B cell (primary cell): Measurements from ENCODE around the gene AMN1.

Source experiments
- CTCF ChIP-seq: fragments of 200-600 bp; IDR thresholded peaks from one replicate; pipeline ENCODE4 v1.8.0; 2022; ENCODE audit warnings: antibody characterized with exemption, mild to moderate bottlenecking
- EZH2 ChIP-seq: IDR thresholded peaks from 2 replicates; pipeline ENCODE4 v1.6.1; 2012; ENCODE audit warnings: borderline replicate concordance, low read depth, mild to moderate bottlenecking, moderate library complexity, low read length; ENCODE audit not compliant: insufficient read depth, poor library complexity, severe bottlenecking

- TF ChIP-seq EZH2: no peak
- TF ChIP-seq CTCF: no peak
Observed at GRCh38 chr12:31658471-31659086, 70.2 kb downstream of the AMN1 start.
